Calu3 (cell line): ENCODE data around the gene TTPAL. TPM values are rescaled to one million over a fixed set of nuclear protein-coding genes. Genes with fewer than 3 reads are reported as not detected.

ENCODE experiments used
- BruUV-seq: library from RNA; stranded (reverse); fragments of 400-500 nt; replicated peaks from 2 replicates; lab custom pipeline; 2021; lab: Mats Ljungman, UMichigan
- CTCF ChIA-PET: fragments of 300-600 bp; sonication (Branson Sonifier 250); formaldehyde crosslinking; loops from one replicate; lab custom pipeline; 2022; ENCODE audit warnings: antibody characterized with exemption; lab: Charles Lee
- DNase-seq: peaks from one replicate; pipeline ENCODE4 v3.0.0; 2022
- H3K27ac Mint-ChIP-seq: one replicate; pipeline ENCODE4 v1.8.0; 2022; ENCODE audit warnings: mixed read lengths; ENCODE audit not compliant: unreplicated experiment
- H3K27me3 Mint-ChIP-seq: one replicate; pipeline ENCODE4 v1.8.0; 2022; ENCODE audit warnings: mixed read lengths; ENCODE audit not compliant: unreplicated experiment
- H3K36me3 Mint-ChIP-seq: one replicate; pipeline ENCODE4 v1.8.0; 2022; ENCODE audit warnings: mild to moderate bottlenecking, moderate library complexity, mixed read lengths; ENCODE audit not compliant: insufficient read depth, unreplicated experiment
- H3K4me1 Mint-ChIP-seq: one replicate; pipeline ENCODE4 v1.8.0; 2022; ENCODE audit warnings: mild to moderate bottlenecking, low read depth, mixed read lengths; ENCODE audit not compliant: unreplicated experiment
- H3K4me3 Mint-ChIP-seq: one replicate; pipeline ENCODE4 v1.8.0; 2022; ENCODE audit warnings: mild to moderate bottlenecking, low read depth, moderate library complexity, mixed read lengths; ENCODE audit not compliant: unreplicated experiment
- H3K9me3 Mint-ChIP-seq: one replicate; pipeline ENCODE4 v1.8.0; 2022; ENCODE audit warnings: low read depth, mixed read lengths; ENCODE audit not compliant: unreplicated experiment
- intact Hi-C: fragments of 100-400 bp; cut with micrococcal nuclease; formaldehyde crosslinking; loops from one replicate; pipeline ENCODE4 v1.10.0; 2022; ENCODE audit not compliant: unreplicated experiment
- total RNA-seq: library from RNA; stranded (reverse); gene quantifications from 2 replicates; pipeline ENCODE4 v1.2.3, GENCODE V29; 2022
- TF ChIP-seq, protein P1 (sequence below): fragments of 200-600 bp; IDR thresholded peaks from one replicate; pipeline ENCODE4 v1.8.0; 2022; ENCODE audit warnings: antibody characterized with exemption; ENCODE audit not compliant: unreplicated experiment

TTPAL gene
- total RNA-seq, 1 experiment from 2014 or later, result 39.9 TPM

DNA sequence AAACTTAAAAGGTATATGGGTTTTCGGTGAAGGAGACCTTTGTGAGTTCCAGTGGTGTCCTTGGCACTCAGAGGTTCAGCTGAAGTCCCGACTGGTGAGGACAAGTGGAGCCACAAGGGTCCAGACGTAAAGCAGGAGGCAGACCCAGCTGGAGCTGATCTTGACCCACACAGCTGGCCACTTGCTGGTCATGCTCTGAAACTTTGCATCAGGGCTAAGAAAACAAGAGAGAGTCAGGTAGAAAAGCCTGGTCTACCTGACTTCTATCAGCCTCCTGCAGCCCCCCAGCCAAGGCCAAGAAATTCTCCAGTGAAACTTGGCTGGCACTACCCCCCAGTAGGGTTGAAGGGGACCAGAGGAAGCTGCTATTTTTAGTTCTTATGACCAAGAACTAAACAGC, 24.5 kb downstream of the TTPAL start:
- no TSS peak for BruUV-seq
- intact Hi-C loops, result no loop called here
- CTCF ChIA-PET, result no interaction called here
- H3K27me3 Mint-ChIP-seq, result no peaks in the 10 kb centered on the region
- H3K9me3 Mint-ChIP-seq, result no peaks in the 10 kb centered on the region
- no peak overlapping the region for H3K27ac Mint-ChIP-seq
- H3K4me1 Mint-ChIP-seq, result peaks cover 10% of the 10 kb centered on the region
- H3K4me3 Mint-ChIP-seq, result no peak overlapping the region
- no peak for DNase-seq
- peaks cover 50% of the 10 kb centered on the region for H3K36me3 Mint-ChIP-seq
- TF ChIP-seq, protein P1, sequence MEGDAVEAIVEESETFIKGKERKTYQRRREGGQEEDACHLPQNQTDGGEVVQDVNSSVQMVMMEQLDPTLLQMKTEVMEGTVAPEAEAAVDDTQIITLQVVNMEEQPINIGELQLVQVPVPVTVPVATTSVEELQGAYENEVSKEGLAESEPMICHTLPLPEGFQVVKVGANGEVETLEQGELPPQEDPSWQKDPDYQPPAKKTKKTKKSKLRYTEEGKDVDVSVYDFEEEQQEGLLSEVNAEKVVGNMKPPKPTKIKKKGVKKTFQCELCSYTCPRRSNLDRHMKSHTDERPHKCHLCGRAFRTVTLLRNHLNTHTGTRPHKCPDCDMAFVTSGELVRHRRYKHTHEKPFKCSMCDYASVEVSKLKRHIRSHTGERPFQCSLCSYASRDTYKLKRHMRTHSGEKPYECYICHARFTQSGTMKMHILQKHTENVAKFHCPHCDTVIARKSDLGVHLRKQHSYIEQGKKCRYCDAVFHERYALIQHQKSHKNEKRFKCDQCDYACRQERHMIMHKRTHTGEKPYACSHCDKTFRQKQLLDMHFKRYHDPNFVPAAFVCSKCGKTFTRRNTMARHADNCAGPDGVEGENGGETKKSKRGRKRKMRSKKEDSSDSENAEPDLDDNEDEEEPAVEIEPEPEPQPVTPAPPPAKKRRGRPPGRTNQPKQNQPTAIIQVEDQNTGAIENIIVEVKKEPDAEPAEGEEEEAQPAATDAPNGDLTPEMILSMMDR, result no peak

DNA sequence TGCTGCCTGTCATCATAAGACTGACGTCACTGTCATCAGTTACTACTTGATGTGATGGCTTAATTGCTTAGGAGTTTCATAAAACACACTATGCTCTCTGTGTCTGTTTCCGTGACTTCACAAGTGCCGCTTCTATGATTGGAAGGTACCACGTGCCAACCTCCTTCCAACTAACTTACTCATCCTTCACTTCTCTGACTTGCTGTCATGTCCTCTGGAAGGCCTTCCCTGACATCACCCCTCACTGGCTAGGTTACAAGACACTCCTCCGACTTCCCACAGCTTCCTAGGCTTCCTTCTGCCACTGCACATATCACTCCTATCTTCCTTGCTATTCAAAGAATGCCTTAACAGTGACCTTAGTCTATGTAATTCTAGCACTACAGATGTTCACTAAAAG, 25.8 kb downstream of the TTPAL start:
- no peak overlapping the region for H3K27ac Mint-ChIP-seq
- no peaks in the 10 kb centered on the region for H3K27me3 Mint-ChIP-seq
- TF ChIP-seq, protein P1, result no peak
- peaks cover 41% of the 10 kb centered on the region for H3K36me3 Mint-ChIP-seq
- no TSS peak for BruUV-seq
- no peaks in the 10 kb centered on the region for H3K9me3 Mint-ChIP-seq
- no peaks in the 10 kb centered on the region for H3K4me1 Mint-ChIP-seq
- CTCF ChIA-PET, result no interaction called here
- no peak for DNase-seq
- intact Hi-C loops, result no loop called here
- no peak overlapping the region for H3K4me3 Mint-ChIP-seq

DNA sequence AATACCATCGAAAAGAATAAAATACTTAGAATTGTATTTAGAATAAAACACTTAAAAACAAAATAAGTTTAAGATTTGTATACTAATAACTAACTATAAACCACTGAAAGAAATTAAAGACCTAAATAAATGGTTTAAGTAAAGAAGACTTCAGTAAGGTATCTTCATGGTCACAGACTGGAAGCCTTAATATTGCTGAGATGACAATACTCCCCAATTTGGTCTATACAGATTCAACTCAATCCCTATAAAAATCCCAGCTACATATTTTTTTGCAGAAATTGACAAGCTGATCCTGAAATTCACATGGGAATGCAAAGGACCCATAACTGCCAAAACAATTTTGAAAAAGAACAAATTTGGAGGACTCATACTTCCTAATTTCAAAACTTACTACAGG, 27.3 kb downstream of the TTPAL start:
- CTCF ChIA-PET, result interaction anchor here (0.8 to 0.9 kb wide), 3 partner anchors 105 to 504 kb away, joined by 3 to 7 read pairs (median 5); no protein-coding TSS in a partner anchor
- TF ChIP-seq, protein P1, result no peak
- BruUV-seq, result no TSS peak
- Mint-ChIP-seq H3K27me3 (no peaks in the 10 kb centered on the region), H3K4me3 (no peak overlapping the region), H3K36me3 (peaks cover 44% of the 10 kb centered on the region), H3K9me3 (no peaks in the 10 kb centered on the region), H3K27ac (no peak overlapping the region), H3K4me1 (no peaks in the 10 kb centered on the region)
- intact Hi-C loops, result no loop called here
- no peak for DNase-seq

- no peak overlapping the region for H3K27ac Mint-ChIP-seq
- CTCF ChIA-PET, result no interaction called here
- H3K36me3 Mint-ChIP-seq, result peaks cover 34% of the 10 kb centered on the region
- no peaks in the 10 kb centered on the region for H3K4me1 Mint-ChIP-seq
- TF ChIP-seq, protein P1, result no peak
- no peak overlapping the region for H3K4me3 Mint-ChIP-seq
- BruUV-seq, result no TSS peak
- no peaks in the 10 kb centered on the region for H3K27me3 Mint-ChIP-seq
- H3K9me3 Mint-ChIP-seq, result no peaks in the 10 kb centered on the region
- intact Hi-C loops, result no loop called here
- no peak for DNase-seq
Measured at GRCh38 chr20:44504402-44505307, 29.0 kb downstream of the TTPAL start.
